Measurements from ENCODE around the gene LRRC32.

DNA sequence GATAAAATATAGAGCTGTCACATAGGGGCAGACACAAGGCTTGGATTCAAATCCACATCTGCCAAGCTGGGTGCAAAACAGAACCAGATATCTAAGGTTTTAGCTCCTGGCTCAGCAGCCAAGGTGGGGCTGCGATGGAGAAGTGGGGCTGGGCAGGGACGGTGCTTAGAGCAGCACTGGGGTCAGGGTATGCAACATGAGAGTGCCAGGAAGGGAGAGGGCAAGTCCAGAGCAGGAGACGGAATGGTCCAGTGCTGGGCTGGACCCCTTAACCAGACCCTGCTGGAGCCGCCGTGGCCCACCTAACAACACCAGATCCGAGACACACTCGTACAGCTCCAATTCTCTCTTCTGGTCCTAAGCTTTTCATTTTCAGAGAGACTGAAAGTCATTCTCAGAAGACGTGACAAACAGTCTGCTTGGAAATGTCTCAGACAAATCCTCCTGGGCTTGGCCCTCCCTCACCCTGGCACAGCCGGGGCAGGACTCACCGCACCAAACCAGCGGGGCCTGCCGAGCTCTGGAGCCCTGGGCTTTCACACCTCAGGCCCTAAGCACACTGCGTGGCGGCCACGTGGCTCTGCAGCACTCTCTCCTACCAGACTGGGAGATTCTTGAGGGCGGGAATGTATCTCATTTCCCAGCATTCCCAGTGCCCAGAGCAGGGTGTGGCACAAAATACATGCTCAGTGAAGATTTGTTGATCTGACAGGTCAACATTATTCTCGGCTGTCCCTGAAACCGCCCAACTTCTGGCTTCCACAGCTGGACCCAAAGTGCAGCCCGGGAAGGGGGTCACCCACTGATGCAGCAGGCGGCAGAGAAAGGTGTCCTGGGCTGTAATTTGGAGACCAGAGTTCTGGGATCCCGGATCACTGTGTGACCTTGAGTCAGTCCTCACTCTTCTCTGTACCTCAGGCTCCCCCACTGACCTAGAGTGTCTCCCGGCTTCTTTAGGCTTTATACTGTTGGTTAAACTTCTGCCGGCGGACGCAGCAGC is 11.6 kb downstream of the LRRC32 start:
- TF ChIP-seq, protein P1, sequence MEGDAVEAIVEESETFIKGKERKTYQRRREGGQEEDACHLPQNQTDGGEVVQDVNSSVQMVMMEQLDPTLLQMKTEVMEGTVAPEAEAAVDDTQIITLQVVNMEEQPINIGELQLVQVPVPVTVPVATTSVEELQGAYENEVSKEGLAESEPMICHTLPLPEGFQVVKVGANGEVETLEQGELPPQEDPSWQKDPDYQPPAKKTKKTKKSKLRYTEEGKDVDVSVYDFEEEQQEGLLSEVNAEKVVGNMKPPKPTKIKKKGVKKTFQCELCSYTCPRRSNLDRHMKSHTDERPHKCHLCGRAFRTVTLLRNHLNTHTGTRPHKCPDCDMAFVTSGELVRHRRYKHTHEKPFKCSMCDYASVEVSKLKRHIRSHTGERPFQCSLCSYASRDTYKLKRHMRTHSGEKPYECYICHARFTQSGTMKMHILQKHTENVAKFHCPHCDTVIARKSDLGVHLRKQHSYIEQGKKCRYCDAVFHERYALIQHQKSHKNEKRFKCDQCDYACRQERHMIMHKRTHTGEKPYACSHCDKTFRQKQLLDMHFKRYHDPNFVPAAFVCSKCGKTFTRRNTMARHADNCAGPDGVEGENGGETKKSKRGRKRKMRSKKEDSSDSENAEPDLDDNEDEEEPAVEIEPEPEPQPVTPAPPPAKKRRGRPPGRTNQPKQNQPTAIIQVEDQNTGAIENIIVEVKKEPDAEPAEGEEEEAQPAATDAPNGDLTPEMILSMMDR (IDR thresholded peaks at IDR 0.05) = no peak
- TF ChIP-seq TCF7L2 (IDR thresholded peaks at IDR 0.05; ENCODE audit: low read depth, low read length) = no peak
- no peak for TF ChIP-seq SIN3A (IDR thresholded peaks at IDR 0.05; ENCODE audit: borderline replicate concordance, insufficient read depth, low read depth, low read length)
- TF ChIP-seq POLR2AphosphoS5 (IDR thresholded peaks at IDR 0.05; ENCODE audit: low read depth, low read length) = no peak
- TF ChIP-seq, protein P2, sequence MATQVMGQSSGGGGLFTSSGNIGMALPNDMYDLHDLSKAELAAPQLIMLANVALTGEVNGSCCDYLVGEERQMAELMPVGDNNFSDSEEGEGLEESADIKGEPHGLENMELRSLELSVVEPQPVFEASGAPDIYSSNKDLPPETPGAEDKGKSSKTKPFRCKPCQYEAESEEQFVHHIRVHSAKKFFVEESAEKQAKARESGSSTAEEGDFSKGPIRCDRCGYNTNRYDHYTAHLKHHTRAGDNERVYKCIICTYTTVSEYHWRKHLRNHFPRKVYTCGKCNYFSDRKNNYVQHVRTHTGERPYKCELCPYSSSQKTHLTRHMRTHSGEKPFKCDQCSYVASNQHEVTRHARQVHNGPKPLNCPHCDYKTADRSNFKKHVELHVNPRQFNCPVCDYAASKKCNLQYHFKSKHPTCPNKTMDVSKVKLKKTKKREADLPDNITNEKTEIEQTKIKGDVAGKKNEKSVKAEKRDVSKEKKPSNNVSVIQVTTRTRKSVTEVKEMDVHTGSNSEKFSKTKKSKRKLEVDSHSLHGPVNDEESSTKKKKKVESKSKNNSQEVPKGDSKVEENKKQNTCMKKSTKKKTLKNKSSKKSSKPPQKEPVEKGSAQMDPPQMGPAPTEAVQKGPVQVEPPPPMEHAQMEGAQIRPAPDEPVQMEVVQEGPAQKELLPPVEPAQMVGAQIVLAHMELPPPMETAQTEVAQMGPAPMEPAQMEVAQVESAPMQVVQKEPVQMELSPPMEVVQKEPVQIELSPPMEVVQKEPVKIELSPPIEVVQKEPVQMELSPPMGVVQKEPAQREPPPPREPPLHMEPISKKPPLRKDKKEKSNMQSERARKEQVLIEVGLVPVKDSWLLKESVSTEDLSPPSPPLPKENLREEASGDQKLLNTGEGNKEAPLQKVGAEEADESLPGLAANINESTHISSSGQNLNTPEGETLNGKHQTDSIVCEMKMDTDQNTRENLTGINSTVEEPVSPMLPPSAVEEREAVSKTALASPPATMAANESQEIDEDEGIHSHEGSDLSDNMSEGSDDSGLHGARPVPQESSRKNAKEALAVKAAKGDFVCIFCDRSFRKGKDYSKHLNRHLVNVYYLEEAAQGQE (IDR thresholded peaks at IDR 0.05; ENCODE audit: insufficient read depth in 1 of 2, low read depth in 2 of 2, low read length in 1 of 2) = no peak

All from Panc1 (cell line).